ENCODE results near the gene IL34.

- TF ChIP-seq NRF1 (IDR thresholded peaks at IDR 0.05; ENCODE audit: low read depth, low read length) (no peak), MAX (IDR thresholded peaks at IDR 0.05; ENCODE audit: low read depth) (no peak), CTCF (IDR thresholded peaks at IDR 0.05) (no peak), EZH2phosphoT487 (IDR thresholded peaks at IDR 0.05; ENCODE audit: borderline replicate concordance, low read depth) (no peak), SIN3A (IDR thresholded peaks at IDR 0.05; ENCODE audit: borderline replicate concordance, low read depth, low read length) (no peak), REST (IDR thresholded peaks at IDR 0.05; ENCODE audit: low read depth, low read length) (no peak), FOXJ3 (CRISPR knock-in tag; IDR thresholded peaks at IDR 0.05) (no peak), TAF1 (IDR thresholded peaks at IDR 0.05; ENCODE audit: borderline replicate concordance, low read depth, low read length) (no peak), RFX5 (IDR thresholded peaks at IDR 0.05; ENCODE audit: low read length) (no peak), CHD2 (IDR thresholded peaks at IDR 0.05; ENCODE audit: low read length, partially characterized antibody) (no peak)
Measured at GRCh38 chr16:70642633-70643032, 3.7 kb upstream of the IL34 start.

Measured in SK-N-SH (cell line).